ENCODE data around the gene SLC25A43.

GRCh38 chrX:119376312-119376711 lies 22.8 kb upstream of the SLC25A43 start:
- TF ChIP-seq POLR2A (conservative IDR thresholded peaks at IDR 0.05): no peak
- no peak for TF ChIP-seq TCF7 (IDR thresholded peaks at IDR 0.05; ENCODE audit: borderline replicate concordance)
- TF ChIP-seq KAT2B (IDR thresholded peaks at IDR 0.05; ENCODE audit: low read depth, low read length): no peak
- TF ChIP-seq FOXA3 (CRISPR knock-in tag; conservative IDR thresholded peaks at IDR 0.05 in 1 of 2, IDR thresholded peaks at IDR 0.05 in 1 of 2): no peak
- no peak for TF ChIP-seq MXI1 (IDR thresholded peaks at IDR 0.05; ENCODE audit: low read depth, low read length)
- TF ChIP-seq NCOA6 (IDR thresholded peaks at IDR 0.05): no peak
- TF ChIP-seq ZNF780A (CRISPR knock-in tag; IDR thresholded peaks at IDR 0.05): no peak
- no peak for TF ChIP-seq RAD21 (CRISPR knock-in tag; conservative IDR thresholded peaks at IDR 0.05 in 1 of 2, IDR thresholded peaks at IDR 0.05 in 1 of 2)
